GM18870 (cell line): ENCODE results near the gene SIPA1.

Experiments used
- ATAC-seq: cut with Tn5 transposase; IDR thresholded peaks from one replicate; pipeline ENCODE4 v1.9.1; 2021; ENCODE audit warnings: moderate library complexity; ENCODE audit not compliant: unreplicated experiment

Gene SIPA1

DNA sequence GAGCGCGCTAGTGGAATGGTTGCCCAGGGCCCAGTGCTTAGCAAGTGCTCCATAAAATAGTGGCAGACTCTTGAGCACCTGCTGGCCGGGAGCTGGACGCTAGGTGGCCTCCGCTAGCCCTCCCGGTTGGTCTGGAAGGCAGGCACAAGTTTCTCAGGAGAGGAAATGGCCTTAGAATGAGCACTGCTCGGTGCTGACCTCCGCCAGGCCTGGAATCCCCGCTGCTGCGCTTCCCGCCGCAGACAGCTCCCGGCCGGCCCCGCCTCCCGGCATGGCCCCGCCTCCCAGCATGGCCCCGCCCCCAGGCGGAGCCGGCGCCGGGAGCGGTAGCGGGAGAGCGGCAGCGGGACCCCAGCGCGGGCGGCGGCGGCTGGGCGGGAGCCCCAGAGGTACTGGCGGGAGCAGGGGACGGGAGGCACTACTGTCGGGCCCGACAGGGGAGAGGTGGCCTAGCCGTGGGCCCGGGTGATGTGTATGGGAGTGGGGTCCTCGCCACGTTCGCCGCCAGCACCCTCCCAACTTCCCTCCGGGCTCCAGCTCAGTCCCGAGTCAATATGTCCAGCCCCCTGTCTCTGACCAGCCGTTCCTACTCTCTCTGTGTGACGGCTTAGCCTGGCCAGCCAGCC is at the start of gene SIPA1:
Gene SIPA1, plus strand, starts transcription at position 308 of the 626 bp plus-strand sequence. CDS start 2,821 bp downstream, outside the sequence.
- ATAC-seq: no peak

- peak; percentile 70 for ATAC-seq
Observed at GRCh38 chr11:65588199-65589054, 49.5 kb upstream of the SIPA1 start.

DNA sequence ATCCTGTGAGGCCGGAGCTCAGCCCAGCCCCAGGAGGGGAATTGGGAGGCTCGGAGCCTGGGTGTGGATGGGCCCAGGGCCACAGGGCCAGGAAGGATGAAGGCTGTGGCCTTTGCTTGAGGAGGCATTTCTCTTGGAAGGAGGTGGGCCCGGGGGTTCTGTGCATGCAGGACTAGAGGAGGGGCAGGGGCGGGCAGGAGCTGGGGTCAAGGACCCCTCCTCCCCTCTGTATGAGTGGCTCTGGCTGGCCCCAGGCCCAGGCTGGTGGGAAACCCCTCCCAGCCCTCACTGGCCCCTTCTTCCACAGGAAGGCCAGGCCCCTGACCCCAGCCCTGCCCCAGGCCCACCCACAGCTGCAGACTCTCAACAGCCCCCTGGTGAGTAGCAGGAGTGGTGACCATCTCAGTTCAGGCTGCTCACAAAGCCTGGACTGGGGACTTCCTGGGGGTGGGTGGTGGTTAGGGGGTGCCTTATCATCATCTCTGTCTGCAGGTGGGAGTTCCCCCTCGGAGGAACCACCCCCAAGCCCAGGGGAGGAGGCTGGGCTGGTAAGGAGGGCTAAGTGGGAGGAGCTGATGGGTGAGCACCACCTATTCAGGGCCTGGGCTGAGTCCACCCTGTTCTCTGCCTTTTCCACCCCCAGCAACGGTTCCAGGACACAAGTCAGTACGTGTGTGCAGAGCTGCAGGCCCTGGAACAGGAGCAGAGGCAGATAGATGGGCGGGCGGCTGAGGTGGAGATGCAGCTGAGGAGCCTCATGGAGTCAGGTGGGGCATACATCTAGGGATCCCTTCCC is 48.3 kb upstream of the SIPA1 start:
- ATAC-seq: no peak

DNA sequence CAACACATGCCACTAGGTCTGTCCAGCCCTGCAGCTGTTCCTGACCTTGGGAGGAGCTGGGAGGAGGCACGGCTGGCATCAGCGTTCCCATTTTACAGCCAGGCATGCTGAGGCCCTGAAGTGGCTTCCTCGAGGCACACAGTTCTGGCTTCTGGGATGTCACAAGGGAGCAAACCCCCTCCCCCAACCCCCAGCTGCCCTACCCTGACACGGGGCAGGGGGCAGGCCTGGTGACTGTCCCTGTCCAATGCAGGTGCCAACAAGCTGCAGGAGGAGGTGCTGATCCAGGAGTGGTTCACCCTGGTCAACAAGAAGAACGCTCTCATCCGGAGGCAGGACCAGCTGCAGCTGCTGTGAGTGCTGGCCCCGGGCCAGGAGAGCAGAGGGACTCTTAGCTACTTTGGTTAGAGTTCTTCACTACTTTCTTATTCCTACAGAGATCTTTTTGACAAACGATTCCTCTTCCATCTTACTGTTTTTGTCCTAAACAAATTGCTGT is 47.6 kb upstream of the SIPA1 start:
- ATAC-seq: no peak

- ATAC-seq: no peak
Observed at GRCh38 chr11:65591939-65592857, 45.7 kb upstream of the SIPA1 start.

GRCh38 chr11:65592858-65593517 is 44.9 kb upstream of the SIPA1 start:
- ATAC-seq: no peak

DNA sequence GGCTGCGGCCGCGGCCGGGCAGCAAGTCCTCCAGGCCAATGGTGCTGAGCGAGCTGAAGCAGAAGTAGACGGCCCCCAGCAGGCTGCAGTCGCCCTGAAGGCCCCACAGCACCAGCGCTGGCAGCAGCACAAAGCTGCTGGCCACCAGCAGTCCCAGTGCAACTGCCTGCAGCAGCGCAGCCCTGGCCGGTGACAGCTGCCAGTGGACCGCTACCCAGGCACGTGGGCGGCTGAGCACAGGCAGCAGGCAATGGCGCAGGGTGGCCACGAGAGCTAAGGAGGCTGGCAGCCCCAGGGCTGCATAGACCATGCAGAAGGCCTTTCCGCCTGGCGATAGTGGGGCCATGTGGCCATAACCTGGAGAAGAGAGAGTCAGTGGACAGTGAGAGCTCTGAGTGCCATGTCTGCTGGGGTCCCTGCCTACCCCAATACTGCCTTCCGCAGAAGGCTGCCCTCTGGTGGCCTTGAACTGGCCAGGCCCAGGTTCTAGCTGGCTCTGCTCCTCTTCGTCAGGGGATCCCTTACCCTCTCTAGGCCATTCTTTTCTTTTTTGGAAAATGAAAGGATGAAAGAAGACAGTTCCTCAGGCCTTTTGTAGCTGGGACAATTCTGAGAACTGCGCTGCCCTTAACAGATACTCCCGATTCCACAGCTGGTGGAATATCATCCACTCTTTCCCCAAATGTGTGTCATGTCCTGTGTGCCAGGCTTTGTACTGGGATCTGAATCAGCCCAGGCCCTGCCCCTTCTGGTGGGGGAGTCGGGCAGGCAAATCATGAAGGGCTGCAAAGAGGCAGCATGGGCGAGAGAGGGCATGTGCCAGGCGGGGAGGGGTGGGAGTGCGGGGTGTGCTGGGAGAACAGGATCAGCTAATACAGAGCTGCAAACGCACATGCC is 44.1 kb upstream of the SIPA1 start:
- no peak for ATAC-seq

- no peak for ATAC-seq
Observed at GRCh38 chr11:65595131-65595530, 42.8 kb upstream of the SIPA1 start.

DNA sequence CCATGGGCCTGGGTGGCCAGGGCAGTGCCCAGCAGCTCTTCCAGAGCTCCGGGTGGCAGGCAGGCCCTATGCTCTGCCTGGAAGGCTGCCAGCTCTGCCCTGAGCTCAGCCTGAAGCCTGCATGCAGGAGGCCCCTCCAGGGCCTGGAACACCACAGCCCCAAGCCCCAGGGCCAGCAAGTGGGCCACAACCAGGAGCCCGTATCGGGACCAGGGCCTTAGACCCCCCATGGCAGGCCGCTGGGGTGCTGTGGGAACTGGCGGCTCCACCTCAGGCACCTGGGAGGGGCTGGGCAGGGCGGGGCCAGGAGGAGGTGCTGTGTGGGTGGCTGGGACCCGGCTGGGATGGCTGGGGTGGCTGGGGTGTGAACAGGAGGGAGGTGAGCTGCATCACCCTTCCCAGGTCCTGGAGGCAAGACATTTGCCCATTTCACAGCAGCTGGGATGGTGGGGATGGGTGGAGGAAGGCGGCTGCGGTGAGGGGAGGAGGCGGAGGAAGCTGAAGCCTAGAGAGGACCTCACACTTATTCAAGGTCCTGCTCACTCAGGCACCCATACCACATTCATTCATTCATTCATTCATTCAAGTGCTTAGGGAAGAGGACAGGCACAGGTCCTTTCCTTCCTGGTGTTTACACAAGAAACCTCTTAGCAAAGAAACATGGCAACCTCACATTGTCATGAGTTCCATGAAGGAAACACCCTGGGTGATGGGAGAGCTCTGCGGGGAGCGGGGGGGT is 42.2 kb upstream of the SIPA1 start, which contains the start of gene KCNK7:
Gene KCNK7, minus strand, starts transcription at position 258 of the 739 bp plus-strand sequence. Its CDS starts 28 bp downstream, at position 230.
- ATAC-seq: no peak

DNA sequence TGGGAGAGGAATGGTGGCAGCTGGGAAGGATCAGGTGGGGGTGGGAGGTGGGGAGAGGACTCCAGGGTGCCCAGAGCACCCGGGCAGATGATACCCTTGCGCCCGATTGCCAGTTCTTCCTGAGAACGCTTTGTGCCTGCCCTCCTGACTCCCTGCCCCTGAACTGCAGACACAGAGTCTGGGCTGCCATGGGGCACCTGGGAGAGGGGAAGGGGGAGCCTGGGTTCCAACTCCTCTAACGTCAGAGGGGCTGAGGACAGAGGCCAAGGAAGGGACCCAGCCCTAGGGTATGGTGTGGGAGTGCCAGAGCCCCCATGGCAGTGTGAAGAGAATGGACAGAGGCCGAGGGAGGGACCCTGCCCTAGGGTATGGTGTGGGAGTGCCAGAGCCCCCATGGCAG is 41.4 kb upstream of the SIPA1 start:
- no peak for ATAC-seq

DNA sequence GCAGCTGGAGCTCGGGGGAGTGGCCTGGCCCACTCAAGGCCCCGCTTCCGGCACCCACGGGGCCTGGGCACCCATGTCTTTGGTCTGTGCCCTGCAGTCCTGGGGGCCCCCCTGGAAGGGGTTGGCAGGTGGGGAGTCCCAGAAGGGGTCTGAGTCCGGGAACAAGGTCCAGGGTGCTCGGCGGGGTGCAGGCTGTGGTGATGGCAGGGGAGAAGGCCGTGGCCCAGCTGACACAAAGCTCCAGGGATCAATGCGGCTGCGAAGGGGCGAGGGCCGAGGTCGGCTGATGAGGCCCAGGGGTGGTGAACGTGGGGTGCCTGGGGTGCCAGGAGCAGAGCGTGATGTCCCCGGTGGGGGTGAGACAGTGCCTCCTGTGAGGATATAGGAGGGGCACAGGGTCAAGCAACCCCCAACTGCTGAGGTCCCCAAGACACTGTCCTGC is 39.6 kb upstream of the SIPA1 start:
- ATAC-seq: no peak

DNA sequence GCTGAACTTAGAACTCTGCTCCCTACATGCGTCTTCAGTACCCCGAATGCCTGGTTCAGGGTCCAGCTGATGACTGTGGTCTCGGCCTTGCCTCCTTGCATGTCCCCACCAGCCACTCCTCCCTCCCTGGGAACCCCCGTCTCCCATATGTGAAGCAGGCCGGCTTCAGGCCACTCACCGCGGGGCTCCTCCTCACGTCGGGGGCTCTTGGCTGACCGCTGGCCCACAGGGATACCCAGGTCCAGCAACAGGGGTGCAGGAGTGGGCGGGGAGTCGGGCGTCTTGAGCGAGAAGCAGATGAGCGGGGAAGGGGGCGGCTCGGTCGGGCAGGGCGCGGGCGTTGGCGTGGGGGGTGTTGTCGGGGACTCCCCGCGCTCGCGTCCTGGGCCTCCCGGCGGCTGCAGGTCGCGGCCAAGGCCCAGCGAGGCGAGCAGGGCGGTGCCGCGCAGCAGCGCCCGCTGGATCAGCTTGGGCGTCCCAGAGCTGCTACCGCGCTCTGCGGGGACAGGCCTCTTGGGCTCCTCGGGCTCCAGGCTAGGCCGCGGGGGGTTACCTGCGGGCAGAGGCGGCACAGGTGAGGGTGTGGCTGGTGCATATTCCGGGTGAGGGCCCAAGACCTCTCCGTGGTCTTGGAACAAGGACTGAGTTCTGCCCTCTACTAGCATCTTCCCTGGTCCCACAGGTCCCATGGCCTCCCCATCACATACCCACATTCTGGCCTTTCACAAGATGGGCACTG is 38.5 kb upstream of the SIPA1 start:
- ATAC-seq: no peak

DNA sequence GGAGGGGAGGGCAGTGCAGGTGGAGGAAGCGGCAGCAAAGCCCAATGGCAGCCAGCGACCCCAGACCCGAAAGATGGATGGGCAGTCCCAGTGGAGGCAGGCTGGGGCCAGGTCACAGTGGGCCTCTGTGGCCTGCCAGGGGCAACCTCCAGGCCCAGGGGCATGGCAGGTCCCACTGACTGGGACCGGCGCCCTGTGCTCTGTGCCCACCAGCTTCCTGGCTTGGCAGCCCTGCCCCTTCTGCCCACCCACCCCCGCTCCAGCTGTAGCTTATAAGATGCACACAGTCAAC is 38.0 kb upstream of the SIPA1 start:
- ATAC-seq: no peak

DNA sequence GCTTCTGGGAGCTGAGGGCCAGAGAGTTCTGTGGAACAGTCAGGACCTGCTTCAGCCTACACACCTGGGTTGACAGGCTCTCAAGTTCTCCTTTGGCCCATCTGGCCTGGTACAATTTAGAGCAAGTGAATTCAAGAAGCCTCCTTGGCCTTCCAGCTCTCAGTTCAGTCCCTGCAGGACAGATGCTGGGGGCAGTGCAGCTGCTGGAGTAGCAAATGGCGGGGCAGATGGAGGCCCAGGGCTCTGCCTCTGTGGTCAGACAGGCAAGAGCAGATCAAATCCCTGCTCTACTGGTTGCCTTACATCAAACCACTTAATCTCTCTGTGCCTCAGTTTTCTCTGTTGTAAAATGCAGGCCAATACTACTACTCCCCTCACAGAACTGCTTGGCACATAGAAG is 33.6 kb upstream of the SIPA1 start:
- ATAC-seq: no peak

DNA sequence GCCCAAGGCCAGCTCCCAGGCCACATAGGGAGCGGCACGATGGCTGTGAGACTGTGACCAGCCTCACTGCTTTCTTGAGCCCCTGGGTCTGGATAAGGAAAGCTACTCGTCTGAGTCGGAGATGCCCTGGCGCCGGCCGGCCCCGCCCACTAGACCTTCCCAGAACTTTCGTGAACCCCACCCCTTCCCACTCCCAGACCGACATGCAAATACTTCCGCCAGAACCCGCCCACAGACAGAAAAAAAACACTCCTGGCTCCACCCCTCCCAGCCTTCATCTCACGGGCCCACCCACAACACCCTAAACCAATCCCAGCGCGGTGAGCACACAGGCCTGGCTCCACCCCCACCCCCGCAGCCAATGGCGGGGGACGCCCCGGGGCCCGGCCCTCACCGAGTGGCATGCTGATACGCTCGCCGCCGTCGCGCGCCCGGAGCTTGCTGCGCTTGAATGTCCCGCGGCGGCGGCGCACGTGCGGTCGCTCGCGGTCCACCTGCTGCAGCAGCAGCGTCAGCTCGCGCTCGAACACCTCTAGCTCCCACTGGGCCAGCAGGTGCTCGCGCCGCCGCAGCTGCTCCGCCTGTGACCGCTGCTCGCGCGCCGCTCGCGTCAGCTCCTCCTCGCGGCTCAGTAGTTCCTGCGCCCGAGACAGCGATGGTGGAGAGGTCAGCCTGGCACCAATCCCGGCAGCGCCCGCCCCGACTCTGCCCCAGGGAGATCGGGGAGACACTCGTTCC is 30.9 kb upstream of the SIPA1 start:
- ATAC-seq: no peak

GRCh38 chr11:65607614-65608426 is 30.1 kb upstream of the SIPA1 start:
- no peak for ATAC-seq
